GOT3 (cell line): Measurements from ENCODE around the gene KIF5A.

Experiments
- DNase-seq: peaks from one replicate; lab custom pipeline; 2025; ENCODE audit warnings: mixed read lengths; lab: John Stamatoyannopoulos, UW

The KIF5A gene

DNA sequence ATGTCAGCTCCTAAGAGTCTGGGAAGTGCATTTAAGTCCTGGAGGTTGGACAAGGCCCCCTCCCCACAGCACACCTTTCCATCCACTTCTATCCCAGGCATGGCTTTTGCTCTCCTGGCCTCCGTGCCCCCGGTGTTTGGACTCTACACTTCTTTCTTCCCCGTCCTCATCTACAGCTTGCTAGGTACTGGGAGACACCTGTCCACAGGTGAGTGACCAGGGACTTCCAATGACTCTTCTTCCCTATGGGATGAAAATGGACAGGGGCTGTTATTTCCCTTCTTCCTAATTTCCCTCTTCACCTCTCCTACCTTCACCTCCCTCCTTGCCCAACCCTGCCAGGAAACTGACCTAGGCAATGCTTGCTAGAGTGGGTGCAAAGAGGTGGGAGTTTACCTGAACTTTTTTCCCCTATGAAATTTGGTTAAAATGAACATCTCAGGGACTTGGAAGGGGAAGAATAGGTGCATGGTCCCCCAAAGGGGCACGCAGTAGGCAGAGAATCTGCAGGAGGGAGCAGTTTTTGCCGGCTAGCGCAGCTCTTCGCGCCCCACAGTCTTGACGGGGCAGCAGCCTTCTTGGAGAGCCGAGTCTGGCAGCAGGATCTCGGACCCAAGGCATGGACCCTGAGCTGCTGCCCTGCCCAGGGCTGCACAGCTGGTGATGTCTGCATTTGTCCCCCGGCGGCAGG is 70.5 kb downstream of the KIF5A start:
- no peak for DNase-seq

DNA sequence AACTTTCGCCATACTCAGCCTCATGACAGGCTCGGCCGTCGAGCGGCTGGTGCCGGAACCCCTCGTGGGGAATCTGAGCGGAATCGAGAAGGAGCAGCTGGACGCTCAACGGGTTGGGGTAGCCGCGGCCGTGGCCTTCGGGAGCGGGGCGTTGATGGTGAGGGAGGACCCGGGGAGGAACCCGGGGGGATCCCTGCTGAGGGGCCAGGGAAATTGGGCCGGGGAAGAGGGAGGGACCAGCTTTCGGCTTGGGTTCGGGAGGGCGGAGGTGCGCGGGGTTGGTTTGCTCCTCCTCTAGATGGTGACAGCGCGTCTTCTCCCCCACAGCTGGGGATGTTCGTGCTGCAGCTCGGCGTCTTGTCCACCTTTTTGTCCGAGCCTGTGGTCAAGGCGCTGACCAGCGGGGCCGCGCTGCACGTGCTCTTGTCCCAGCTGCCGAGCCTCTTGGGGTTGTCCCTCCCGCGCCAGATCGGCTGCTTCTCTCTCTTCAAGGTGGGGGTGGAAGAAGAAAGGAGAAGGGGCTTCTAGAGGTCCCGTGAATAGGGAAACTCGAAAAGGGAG is 71.2 kb downstream of the KIF5A start:
- no peak for DNase-seq

DNA sequence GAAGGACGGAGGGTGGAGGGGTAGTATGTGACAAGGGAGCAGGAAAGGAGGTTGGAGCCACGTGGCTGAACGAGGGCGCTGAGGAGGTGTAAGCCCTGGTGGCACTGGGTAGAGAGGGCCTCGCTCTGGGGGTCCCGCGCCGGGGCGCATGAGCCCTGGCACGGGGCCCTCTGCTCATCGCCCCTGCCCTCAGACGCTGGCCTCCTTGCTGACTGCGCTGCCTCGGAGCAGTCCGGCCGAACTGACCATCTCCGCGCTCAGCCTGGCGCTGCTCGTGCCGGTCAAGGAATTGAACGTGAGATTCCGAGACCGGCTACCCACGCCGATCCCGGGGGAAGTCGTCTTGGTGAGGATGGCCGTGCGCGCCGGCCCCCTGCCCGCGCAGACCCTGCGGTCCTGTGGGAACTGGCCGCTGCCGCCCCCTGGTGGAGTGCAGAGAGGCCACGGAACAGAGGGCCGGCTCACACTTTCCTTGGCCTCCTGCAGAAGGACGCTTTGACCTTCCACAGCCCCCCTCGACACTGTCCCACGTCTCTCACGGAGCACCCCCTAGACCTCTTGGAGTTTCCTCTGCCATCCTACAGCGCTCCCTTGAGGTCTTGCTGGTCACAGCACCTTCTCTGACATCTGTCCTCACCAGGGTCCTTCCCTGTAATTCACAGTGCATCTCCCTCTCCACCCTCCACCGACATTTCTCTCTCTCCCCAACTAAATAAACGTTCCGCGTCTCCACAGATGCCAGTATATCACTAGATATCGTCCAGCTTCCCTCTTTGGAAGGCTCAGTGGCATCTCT is 71.9 kb downstream of the KIF5A start:
- DNase-seq = peak; percentile 99

DNA sequence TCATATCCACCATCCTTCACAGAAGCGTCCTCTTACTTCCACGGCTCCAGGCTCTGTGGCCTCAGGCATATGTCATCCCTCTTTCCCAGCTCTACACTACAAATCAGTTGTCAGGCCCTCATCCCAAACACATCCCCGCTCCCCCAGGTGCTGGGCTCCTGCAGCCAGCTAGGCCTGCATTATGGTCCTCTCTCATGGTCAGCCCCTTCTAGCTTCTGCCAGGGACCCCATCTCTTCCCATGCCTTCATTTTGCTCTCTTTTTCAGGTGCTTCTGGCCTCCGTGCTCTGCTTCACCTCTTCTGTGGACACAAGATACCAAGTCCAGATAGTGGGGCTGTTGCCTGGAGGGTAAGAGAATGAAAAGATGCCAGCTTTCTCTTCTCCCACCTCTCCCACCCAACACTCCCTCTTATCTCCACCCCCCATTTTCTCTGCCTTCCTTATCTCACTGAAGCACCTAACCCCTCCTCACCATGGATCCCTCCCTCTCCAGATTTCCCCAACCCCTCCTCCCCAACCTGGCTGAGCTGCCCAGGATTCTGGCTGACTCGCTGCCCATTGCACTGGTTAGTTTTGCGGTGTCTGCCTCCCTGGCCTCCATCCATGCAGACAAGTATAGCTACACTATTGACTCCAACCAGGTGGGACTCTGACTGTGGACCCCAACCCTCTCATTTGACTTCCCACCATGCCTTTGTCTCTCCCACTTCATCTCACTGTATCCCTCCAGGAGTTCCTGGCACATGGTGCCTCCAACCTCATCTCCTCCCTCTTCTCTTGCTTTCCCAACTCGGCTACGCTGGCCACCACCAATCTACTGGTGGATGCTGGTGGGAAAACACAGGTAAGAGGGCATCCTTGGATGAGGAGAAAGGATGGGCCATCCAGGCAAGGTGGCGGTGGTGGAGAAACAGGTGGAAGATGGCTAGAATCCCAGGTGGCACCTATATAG is 72.7 kb downstream of the KIF5A start:
- no peak for DNase-seq

DNA sequence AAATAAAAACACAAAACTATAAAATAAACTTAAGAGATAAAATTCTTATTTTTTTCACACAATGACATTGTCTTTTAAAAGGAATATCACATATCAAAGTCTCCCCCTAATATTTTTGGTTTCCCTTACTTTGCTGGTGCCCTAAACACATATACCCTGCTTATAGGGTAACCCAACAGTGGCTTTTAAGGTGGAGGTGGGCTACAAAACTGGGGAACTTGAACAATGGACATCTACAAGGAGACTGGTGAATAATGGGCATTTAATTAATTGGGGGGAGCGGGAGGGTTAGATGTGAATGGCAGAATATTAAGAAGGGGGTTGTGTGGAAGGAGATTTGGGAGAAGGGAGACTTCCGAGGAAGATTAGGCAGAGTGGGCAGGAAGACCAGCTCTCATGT is 73.5 kb downstream of the KIF5A start:
- no peak for DNase-seq

DNA sequence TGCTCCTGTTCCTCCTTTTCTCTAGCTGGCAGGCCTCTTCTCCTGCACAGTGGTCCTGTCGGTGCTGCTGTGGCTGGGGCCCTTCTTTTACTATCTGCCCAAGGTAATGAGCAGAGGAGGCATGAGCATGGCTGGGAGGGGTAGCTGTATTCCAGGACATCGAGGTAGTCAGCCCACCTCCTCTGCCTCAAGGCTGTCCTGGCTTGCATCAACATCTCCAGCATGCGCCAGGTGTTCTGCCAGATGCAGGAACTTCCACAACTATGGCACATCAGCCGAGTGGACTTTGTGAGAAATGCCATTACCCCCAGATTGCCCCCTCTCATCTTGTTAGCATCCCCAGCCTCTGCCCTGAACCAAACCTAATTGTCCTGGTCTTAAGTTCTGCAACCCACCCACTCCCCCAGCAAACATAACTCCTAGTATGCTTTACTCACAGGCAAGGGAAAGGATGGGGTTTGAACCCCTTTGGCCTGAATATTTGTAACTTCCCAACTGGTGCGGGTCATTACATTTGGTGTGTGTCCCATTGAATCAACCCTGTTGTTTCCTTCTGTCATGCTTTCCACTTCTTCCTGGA is 74.1 kb downstream of the KIF5A start:
- DNase-seq = no peak

DNA sequence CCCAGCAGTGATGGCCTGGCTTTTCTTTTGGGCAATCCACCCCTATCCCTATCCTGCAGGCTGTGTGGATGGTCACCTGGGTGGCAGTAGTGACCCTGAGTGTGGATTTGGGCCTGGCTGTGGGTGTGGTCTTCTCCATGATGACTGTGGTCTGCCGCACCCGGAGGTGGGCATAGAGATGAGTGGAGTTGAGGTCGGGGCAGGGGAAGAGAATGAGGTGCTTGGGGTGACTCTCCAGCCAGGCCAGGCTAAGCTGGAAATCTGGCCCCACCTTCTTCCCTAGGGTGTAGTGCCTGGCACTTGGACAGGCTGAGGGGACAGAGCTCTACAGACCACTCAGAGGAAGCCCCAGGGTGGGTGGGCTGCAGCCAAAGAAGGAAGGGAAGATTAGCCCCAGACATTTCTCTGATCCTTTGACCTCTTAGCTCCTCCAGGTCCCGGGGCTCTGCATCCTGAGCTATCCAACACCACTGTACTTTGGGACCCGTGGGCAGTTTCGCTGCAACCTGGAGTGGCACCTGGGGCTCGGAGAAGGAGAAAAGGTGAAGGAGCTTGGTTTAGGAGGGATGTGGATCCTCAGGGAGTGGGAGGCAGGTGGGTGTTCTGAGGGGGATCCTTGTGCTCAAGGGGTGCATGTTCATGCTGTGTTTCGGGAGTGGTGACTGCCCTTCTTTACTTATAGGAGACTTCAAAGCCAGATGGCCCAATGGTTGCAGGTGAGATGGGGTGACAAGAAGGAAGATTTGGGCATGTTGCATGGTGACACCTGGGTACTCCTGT is 74.8 kb downstream of the KIF5A start:
- DNase-seq = no peak

DNA sequence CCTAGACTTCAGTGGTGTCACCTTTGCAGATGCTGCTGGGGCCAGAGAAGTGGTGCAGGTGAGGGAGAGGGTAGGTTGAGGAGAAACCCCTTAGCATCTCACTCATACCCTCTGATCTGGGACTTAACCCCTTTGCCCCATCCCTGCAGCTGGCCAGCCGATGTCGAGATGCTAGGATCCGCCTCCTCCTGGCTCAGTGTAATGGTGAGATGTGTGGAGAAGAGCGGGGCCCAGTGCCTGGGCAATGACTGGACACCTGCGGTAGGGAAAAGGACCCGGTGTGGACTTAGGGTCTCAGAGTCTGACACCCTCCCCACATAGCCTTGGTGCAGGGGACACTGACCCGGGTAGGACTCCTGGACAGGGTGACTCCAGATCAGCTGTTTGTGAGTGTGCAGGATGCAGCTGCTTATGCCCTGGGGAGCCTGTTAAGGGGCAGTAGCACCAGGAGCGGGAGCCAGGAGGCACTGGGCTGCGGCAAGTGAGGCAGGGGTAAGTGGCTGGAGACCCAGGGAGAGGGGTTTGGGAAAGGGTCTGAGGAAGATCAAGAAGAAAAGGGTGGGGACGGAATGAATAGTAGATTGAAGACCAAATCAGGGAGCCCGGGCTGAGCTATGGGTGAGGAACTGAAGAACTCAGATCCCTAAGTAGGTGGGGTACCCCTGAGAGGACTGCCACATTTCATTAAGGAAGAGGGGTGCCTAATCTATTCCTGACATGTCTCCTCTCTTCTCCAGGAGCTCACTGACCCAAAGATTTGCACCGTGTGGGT is 75.6 kb downstream of the KIF5A start:
- no peak for DNase-seq

DNA sequence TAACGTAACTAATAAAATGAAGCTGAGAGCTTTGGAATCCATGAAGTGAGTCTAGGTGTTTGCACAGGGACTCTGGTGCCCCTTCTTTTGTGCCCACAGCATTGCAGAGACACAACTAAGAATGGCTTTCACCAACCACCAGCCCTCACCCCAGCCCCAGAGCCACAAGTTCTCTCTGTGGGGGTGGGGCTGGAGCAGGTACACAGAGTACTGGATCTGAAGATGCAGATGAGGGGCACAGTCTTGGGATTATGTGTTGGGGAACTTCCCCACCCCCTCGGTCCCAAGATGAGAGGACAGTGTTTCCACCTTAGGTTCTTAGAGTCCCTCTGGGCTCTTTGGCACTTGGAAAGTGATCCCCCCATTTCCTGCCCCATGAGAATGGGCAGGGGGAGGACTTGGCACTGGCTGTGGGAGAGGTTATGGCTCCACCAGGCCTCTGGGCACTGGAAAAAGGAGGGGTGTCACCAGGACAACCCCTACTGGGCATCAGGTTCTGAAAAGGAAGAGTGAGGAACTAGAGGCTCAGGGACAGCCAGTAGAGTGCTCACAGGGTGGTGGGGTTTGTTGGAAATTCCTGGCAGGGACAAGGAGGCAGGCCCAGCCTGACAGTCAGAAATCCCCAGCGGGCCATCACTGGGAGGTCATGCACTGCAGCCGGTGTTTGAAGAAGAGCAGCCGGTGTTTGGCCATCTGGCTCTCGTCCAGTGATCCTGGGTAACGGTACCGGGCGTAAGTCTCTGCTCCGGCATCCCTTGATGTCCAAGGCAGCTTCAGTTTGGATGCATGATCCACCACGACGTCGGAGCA is 76.5 kb downstream of the KIF5A start:
- DNase-seq = no peak

DNA sequence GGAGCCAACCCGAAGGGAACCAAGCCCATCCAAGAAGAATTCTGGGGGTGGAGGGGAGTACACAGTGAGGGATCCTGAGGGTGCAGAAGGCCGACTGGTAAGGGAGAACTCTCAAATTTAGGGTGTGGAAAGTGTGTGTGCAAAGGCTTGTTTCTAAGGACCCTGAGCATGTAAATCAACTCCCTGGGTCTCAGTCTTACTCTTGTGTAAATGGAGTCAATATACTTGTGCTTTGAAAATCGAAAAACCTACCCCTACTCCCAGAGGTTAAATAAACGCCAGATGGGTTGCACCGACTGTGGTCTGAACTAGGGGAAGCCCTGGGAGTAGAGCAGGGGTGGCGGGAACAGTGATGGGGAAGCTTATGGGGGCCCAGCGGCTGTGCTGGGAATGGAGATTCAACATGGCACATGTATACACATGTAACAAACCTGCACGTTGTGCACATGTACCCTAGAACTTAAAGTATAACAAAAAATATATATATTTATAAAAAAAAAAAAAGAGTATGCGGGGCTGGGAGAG is 77.1 kb downstream of the KIF5A start:
- no peak for DNase-seq

DNA sequence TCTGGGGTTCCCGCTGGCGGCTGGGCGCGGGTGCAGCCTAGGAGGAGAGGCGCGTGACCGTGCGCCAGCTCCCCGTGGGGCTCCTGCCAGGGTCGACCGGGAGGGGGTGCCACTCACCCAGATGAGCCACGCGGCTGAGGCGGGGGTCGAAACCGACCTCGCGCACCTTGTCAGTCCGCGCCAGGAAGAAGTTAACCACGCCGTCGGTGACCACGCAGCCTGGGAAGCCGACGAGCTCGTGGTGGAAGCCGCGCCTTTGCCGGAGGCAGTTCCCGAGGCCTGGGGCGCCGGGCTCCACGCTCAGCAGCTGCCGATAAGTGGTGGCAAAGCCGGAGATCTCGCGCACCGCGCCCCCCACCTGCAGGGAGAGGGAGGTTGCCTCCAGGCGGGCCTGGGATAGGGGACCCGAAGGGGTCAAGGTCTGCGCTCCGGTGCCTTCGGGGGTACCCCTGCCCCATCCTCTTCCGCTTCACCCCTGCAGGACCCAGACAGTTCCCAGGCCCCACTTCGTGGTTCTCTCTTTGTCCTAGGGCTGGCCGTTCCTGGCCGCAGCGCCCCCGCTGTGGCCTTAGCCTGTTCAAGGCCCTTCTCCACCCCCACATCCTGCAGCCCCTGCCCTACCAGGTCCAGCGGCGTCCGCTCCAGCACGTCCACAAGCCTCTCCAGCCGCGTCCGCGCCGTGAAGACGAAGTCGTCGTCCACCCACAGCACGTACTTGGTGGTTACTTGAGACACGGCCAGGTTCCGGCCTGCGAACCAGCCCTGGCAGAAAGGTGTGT is 77.8 kb downstream of the KIF5A start:
- no peak for DNase-seq

DNA sequence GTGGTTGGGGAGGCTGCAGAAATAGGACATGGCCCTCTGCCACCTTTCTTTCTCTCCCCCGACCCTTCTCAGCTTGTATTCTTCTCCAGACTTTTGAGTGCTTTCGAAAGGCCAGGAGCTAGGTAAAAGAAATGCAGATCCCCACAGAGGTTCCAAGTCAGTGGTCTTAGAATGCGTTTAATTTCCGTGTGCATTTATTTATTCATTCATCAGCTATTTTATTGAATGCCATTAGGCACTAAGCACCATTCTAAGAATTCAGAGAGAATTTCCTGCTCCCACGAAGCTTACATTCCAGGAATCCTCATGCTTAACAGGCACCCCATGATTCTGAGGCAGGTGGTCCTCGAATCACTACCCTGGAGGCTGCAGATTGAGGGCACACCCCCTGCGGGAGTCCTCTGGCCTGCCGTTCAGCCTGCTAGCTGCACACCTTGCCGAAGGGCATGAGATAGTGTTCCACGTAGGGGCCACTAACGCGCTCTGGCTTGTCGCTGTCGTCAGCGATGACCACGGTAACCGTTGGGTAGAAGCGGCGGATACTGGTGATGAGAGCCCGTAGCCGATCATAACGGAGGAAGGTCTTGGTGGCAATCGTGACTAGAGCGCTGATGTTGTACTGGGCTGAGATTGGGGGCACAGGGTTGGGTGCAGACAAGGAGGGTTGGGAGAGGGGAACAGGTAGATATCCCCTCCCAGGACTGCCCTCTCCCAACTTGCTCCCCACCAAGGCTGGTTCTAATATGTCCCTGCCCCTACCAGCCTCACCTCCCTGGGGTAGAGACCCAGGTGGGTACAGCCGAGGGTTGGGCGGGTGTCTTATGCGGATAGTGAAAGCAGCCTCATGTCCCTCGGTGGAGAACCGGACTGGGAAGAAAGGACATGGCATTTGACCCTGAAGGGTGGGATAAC is 78.7 kb downstream of the KIF5A start:
- no peak for DNase-seq

DNA sequence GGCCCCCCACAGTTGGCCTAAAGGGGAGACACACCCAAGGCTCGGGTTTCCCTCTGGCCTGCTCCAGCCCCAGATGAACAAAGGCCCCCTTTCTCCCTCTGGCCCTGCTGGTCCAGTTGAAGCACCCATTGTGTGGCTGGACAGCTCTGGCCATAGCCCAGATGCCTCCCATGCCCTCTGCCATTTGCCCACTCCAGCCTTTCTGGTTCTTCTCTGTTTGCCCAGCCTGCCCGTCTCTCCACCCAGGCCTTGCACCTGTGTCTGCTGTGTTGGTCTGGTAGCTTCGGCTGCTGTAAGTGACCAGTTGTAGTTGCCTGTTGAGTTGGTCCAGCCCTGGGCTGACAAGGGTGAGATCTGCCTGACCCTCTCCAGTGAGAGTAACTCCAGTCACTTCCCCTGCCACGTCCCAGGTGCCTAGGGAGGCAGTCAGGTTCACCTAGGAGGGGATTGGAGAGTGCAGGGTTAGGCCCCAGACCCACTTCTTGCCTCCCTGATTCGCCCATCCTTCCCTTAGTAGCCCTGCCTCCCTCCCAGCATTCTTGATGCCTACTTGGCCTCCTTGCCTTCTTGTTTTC is 80.1 kb downstream of the KIF5A start:
- DNase-seq = no peak

DNA sequence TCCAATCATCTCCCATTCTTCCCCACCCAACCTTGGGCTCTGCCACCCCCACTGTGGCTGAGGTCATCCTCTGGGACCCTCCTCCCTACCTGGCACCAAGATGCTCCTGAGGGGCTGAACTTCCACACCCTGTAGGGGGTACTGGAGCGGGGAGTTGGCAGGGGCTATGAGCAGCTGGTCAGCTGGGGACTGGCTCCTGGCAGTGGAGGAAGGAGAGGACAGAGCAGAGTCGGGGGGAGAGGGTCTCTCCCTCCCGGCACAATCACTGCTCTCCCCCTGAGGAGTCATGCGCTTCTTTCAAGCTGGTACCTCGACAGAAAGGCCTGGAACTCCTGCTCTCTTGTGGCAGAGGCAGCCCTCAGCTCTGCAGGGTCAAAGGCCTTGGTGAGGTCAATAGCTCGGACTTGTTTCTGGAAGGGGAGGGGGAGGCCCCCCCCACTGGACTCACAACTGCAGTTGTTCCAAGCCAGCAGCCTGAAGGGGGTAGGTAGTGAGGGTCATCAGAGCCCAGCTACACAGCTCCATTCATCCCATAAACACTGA is 81.1 kb downstream of the KIF5A start:
- no peak for DNase-seq

DNA sequence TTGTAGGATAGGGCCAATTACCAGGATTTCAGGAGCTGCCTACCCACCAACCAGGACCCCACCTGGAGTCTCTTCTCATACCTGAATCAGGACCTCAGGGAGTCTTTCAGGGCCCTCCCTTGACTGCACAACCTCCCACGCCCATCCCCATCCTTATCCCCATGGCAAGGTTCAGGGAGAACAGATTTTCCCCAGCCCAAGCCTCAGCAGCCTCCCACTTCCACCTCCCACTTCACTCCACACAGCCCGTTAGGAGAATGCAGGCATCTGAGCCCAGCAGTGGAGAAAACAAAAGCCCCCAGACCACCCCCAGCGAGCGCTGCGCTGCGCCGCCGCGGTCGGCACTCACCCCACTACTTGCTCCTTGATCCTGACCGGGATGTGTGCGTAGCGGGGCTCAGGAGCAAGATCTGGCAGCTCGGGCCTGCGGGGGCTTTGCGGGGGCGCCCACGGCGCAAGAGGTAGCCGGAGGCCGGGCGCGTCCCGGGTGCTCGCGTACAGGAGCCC is 81.8 kb downstream of the KIF5A start:
- no peak for DNase-seq
